Measurements from ENCODE around the gene RTCB.

The RTCB gene

GRCh38 chr22:32396746-32397145 lies 15.3 kb downstream of the RTCB start:
- H3K4me3 ChIP-seq (ENCODE audit: low read depth, low read length): no peak overlapping the region
- TF ChIP-seq, protein P1, sequence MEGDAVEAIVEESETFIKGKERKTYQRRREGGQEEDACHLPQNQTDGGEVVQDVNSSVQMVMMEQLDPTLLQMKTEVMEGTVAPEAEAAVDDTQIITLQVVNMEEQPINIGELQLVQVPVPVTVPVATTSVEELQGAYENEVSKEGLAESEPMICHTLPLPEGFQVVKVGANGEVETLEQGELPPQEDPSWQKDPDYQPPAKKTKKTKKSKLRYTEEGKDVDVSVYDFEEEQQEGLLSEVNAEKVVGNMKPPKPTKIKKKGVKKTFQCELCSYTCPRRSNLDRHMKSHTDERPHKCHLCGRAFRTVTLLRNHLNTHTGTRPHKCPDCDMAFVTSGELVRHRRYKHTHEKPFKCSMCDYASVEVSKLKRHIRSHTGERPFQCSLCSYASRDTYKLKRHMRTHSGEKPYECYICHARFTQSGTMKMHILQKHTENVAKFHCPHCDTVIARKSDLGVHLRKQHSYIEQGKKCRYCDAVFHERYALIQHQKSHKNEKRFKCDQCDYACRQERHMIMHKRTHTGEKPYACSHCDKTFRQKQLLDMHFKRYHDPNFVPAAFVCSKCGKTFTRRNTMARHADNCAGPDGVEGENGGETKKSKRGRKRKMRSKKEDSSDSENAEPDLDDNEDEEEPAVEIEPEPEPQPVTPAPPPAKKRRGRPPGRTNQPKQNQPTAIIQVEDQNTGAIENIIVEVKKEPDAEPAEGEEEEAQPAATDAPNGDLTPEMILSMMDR (IDR thresholded peaks at IDR 0.05; ENCODE audit: borderline replicate concordance, insufficient read depth, low read depth, low read length): no peak

GRCh38 chr22:32396255-32396654 lies 15.8 kb downstream of the RTCB start:
- no peak overlapping the region for H3K4me3 ChIP-seq (ENCODE audit: low read depth, low read length)
- TF ChIP-seq, protein P1 (IDR thresholded peaks at IDR 0.05; ENCODE audit: borderline replicate concordance, insufficient read depth, low read depth, low read length): no peak

DNA sequence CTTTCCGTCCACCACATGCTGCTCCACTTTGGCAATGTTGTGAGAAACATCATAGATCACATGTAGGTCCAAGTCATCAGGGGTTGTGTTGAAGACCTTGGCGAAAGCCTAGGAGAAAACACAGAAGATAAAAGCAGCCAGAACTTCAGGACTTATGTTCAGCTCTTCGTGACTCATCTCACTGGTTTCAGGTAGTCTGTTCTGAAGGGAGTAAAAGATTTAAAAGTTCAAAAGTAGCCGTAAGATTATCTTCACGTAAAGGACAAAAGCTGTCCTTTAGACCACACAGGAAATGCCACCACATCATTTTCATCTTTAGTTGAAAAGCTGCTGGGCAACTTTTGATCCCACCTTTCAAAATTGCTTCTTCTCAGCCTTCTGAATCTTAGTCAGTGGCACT lies 16.9 kb downstream of the RTCB start:
- no peak overlapping the region for H3K4me3 ChIP-seq (ENCODE audit: low read depth, low read length)
- TF ChIP-seq, protein P1 (IDR thresholded peaks at IDR 0.05; ENCODE audit: borderline replicate concordance, insufficient read depth, low read depth, low read length): no peak

DNA sequence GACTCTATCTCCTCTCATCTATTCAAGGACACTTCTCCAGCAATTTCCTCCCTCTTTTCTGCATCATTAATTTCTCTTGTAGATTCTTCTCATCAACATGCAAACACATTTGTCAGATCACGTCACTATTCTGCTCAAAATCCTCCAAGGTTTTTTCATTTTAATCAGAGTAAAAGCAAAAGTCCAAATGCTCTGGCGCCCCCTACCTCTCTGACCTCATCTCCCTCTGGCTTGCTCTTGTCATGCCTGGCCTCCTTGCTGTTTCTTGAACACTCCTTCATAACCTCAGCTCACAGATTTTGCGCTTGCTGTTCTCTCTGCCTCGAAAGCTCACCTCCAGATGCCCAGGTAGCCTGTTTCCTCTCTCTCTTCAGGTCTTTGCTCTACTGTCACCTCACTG lies 22.4 kb downstream of the RTCB start:
- H3K4me3 ChIP-seq (ENCODE audit: low read depth, low read length): no peak overlapping the region
- TF ChIP-seq, protein P1 (IDR thresholded peaks at IDR 0.05; ENCODE audit: borderline replicate concordance, insufficient read depth, low read depth, low read length): peak; percentile 20; the same call in 1 of the 2 replicates

DNA sequence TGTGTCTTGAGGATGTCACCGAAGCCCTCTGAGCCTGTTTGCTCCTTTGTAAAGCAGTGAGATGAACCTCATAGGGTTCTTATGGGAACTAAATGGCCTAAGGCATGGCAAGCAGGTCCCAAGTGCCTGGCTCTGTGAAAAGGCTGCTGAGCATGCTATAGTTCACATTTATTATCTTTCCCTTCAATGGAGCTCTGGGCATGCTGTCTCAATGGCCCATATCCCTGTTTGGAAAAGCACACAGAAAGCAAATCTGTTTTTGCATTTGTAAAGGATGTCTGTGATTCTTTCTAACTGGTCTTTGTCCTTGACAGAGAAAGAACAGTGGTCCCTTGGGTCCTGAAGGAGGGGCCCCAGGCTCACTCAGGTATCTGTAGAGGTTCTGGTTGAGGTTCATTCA lies 26.4 kb downstream of the RTCB start:
- TF ChIP-seq, protein P1 (IDR thresholded peaks at IDR 0.05; ENCODE audit: borderline replicate concordance, insufficient read depth, low read depth, low read length): no peak

GRCh38 chr22:32380991-32381390 lies 31.1 kb downstream of the RTCB start:
- H3K4me3 ChIP-seq (ENCODE audit: low read depth, low read length): no peak overlapping the region
- TF ChIP-seq, protein P1 (IDR thresholded peaks at IDR 0.05; ENCODE audit: borderline replicate concordance, insufficient read depth, low read depth, low read length): no peak

More for the DNA sequence above, 26.4 kb downstream of the RTCB start:
- no peak overlapping the region for H3K4me3 ChIP-seq (ENCODE audit: low read depth, low read length)

DNA sequence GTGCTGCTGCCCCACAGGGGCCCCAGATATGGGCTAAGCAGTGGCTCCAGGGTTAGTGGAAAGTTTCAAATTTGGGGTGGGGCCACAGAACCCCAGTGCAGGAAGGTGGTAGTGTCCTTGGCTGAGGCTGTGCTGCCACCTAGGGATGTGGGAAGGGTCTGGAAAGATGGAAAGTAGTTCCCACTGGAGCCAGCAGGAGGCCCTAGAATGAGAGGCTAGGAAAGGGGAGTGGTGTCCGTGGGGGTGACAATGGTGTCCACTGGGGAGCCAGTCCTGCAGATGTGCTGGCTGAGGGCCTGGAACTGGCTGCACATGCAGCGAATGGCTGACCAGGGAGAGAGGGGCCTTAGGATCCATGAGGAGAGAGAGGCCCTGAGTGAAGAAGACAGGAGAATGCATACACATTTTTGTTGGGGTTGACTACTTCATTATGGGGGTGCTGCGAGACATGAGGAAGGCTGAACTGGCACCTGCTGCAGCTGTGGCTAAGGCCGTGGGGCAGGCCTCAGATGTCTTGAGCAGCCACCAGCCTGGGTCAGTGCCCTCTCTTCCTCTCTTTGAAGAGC lies 33.3 kb downstream of the RTCB start:
- TF ChIP-seq, protein P1 (IDR thresholded peaks at IDR 0.05; ENCODE audit: borderline replicate concordance, insufficient read depth, low read depth, low read length): peak; percentile 64
- H3K4me3 ChIP-seq (ENCODE audit: low read depth, low read length): no peak overlapping the region

Data from GM12875 (cell line).